ENCODE data around the gene MMP25. TPM values are rescaled to one million over a fixed set of nuclear protein-coding genes. Genes with fewer than 3 reads are reported as not detected.

MMP25 gene
- total RNA-seq, 6 donors from 2014 or later: 10.0 to 41.4 (median 20.5) TPM

DNA sequence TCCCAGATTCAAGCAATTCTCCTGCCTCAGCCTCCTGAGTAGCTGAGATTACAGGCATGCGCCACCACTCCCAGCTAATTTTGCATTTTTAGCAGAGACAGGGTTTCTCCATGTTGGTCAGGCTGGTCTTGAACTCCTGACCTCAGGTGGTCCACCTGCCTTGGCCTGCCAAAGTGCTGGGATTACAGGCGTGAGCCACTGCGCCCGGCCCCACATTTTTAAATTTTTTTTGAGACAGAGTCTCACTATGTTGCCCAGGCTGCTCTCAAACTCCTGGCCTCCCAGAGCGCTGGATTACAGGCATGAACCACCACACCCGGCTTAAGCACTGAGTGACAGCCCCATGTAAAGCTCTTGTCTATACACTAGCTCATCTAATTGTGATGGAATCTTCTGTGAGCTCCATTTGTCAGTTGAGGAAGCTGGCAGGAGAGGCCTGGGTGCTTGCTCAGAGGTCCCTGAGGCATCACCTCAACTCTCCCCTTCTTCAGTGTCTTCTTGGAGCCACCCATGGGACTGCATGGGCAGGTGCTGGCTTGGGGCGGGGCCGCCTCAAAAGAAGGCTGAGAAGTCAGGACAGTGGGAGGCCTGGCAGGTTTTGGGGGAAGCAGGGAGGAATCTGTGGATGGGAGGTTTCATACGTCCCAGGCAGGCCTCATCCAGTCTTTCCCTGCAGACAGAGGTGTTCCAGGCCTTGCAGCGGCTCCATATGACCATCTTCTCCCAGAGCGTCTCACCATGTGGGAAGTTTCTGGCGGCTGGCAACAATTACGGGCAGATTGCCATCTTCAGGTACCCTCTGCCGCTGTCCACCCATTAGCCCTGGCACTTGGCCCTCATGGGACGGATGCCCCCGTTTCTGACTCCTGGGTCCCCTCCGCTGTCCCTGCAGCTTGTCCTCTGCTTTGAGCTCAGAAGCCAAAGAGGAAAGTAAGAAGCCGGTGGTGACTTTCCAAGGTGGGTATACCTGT is 21.0 kb upstream of the MMP25 start:
- Histone ChIP-seq H3K9me3 (no peaks in the 10 kb centered on the region), H3K4me3 (no peak overlapping the region), H3K4me1 (peaks cover 39 to 75% (median 59%) of the 10 kb centered on the region in 4 donors), H3K36me3 (peaks cover 3 to 23% (median 20%) of the 10 kb centered on the region in 4 donors), H3K27ac (no peak overlapping the region), H3K27me3 (peaks cover 0 to 12% (median 5%) of the 10 kb centered on the region in 4 donors)
- ATAC-seq (ENCODE audit: low FRiP score in 2 of 2): no peak
- TF ChIP-seq, protein P1, sequence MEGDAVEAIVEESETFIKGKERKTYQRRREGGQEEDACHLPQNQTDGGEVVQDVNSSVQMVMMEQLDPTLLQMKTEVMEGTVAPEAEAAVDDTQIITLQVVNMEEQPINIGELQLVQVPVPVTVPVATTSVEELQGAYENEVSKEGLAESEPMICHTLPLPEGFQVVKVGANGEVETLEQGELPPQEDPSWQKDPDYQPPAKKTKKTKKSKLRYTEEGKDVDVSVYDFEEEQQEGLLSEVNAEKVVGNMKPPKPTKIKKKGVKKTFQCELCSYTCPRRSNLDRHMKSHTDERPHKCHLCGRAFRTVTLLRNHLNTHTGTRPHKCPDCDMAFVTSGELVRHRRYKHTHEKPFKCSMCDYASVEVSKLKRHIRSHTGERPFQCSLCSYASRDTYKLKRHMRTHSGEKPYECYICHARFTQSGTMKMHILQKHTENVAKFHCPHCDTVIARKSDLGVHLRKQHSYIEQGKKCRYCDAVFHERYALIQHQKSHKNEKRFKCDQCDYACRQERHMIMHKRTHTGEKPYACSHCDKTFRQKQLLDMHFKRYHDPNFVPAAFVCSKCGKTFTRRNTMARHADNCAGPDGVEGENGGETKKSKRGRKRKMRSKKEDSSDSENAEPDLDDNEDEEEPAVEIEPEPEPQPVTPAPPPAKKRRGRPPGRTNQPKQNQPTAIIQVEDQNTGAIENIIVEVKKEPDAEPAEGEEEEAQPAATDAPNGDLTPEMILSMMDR (IDR thresholded peaks at IDR 0.05): no peak
- TF ChIP-seq EP300 (IDR thresholded peaks at IDR 0.05) (no peak), POLR2AphosphoS5 (IDR thresholded peaks at IDR 0.05) (no peak), POLR2A (IDR thresholded peaks at IDR 0.05) (no peak)
- no peak for DNase-seq
- WGBS, 2 donors: 95 to 96% methylated on average over 17 to 18 of the region's 18 CpGs

DNA sequence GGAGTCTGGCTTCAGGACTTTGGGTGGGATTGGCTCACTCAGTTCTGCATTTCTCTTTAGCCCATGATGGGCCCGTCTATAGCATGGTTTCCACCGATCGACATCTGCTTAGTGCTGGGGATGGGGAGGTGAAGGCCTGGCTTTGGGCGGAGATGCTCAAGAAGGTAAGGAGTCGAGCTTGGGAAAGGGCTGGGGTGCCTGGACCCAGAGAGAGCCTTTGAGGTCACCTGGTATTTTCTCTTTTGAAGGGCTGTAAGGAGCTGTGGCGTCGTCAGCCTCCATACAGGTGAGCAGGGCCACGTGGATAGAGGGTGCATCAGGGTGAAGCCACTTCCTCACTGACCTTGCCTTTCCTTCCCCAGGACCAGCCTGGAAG is 20.4 kb upstream of the MMP25 start:
- H3K4me3 ChIP-seq: no peak overlapping the region
- peaks cover 3 to 23% (median 20%) of the 10 kb centered on the region in 4 donors for H3K36me3 ChIP-seq
- H3K27me3 ChIP-seq: peaks cover 0 to 15% (median 6%) of the 10 kb centered on the region in 4 donors
- H3K27ac ChIP-seq: no peak overlapping the region
- no peak for TF ChIP-seq POLR2AphosphoS5 (IDR thresholded peaks at IDR 0.05)
- TF ChIP-seq, protein P1 (IDR thresholded peaks at IDR 0.05): no peak
- no peak for TF ChIP-seq EP300 (IDR thresholded peaks at IDR 0.05)
- TF ChIP-seq POLR2A (IDR thresholded peaks at IDR 0.05): no peak
- no peak for DNase-seq
- 90 to 95% methylated on average over 8 of the region's 8 CpGs for WGBS, 2 donors
- ATAC-seq (ENCODE audit: low FRiP score in 2 of 2): no peak
- no peaks in the 10 kb centered on the region for H3K9me3 ChIP-seq
- peaks cover 39 to 69% (median 54%) of the 10 kb centered on the region in 4 donors for H3K4me1 ChIP-seq

DNA sequence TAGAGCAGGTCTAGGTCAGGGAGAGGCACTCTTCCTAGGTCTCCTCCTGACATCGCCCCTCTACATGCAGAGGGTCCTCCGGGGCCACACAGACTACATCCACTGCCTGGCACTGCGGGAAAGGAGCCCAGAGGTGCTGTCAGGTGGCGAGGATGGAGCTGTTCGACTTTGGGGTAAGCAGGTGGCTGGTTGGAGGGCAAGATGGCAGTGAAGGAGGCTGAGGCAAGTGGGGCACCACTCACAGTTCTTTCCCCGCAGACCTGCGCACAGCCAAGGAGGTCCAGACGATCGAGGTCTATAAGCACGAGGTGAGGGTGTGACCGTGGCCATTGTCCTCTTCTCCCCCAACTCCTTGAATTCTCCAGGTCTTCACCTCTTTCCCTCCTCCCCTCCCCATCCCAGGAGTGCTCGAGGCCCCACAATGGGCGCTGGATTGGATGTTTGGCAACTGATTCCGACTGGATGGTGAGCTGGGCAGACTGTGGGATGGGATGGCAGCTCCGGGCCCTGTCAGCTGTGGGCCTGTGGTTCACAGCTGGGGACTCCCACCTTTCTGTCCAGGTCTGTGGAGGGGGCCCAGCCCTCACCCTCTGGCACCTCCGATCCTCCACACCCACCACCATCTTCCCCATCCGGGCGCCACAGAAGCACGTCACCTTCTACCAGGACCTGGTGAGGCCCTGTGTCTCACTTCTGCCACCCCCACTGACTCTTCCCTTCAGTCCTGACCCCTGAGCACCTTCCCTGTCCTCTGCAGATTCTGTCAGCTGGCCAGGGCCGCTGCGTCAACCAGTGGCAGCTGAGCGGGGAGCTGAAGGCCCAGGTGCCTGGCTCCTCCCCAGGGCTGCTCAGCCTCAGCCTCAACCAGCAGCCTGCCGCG is 19.5 kb upstream of the MMP25 start:
- Histone ChIP-seq H3K4me3 (no peak overlapping the region), H3K4me1 (peaks cover 34 to 60% (median 50%) of the 10 kb centered on the region in 4 donors), H3K36me3 (peaks cover 3 to 22% (median 19%) of the 10 kb centered on the region in 4 donors), H3K27me3 (peaks cover 0 to 15% (median 8%) of the 10 kb centered on the region in 4 donors), H3K27ac (no peak overlapping the region), H3K9me3 (no peaks in the 10 kb centered on the region)
- ATAC-seq (ENCODE audit: low FRiP score in 2 of 2): no peak
- no peak for TF ChIP-seq POLR2AphosphoS5 (IDR thresholded peaks at IDR 0.05)
- no peak for TF ChIP-seq EP300 (IDR thresholded peaks at IDR 0.05)
- TF ChIP-seq POLR2A (IDR thresholded peaks at IDR 0.05): no peak
- TF ChIP-seq, protein P1 (IDR thresholded peaks at IDR 0.05): no peak
- DNase-seq: peak in 1 of 2 donors; percentile 77
- 94 to 96% methylated on average over 18 to 23 of the region's 24 CpGs for WGBS, 2 donors

DNA sequence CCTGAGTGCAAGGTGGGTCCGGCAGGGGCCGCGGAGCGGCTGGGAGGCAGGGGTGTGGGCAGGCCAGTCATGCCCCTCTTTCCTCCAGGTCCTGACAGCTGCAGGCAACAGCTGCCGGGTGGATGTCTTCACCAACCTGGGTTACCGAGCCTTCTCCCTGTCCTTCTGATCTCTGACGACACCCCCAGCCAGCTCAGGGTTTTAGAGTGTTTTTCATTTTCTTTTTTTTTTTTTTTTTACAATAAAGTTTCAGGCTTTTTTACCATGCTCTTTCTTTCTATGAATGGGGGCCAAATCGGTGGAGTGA is 18.9 kb upstream of the MMP25 start:
- Histone ChIP-seq H3K27ac (no peak overlapping the region), H3K4me1 (peaks cover 29 to 54% (median 44%) of the 10 kb centered on the region in 4 donors), H3K36me3 (peaks cover 3 to 22% (median 18%) of the 10 kb centered on the region in 4 donors), H3K27me3 (peaks cover 0 to 15% (median 8%) of the 10 kb centered on the region in 4 donors), H3K9me3 (no peaks in the 10 kb centered on the region), H3K4me3 (no peak overlapping the region)
- ATAC-seq (ENCODE audit: low FRiP score in 2 of 2) (no peak), DNase-seq (no peak)
- 92 to 93% methylated on average over 4 to 8 of the region's 8 CpGs for WGBS, 2 donors
- no peak for TF ChIP-seq POLR2AphosphoS5 (IDR thresholded peaks at IDR 0.05)
- TF ChIP-seq POLR2A (IDR thresholded peaks at IDR 0.05): no peak
- no peak for TF ChIP-seq EP300 (IDR thresholded peaks at IDR 0.05)
- TF ChIP-seq, protein P1 (IDR thresholded peaks at IDR 0.05): no peak
